K562 (cell line): Measurements from ENCODE around the gene TIPARP. TPM values are rescaled to one million over a fixed set of nuclear protein-coding genes. Genes with fewer than 3 reads are reported as not detected.

Experiments used
- BCOR ChIP-seq: fragments of 450-650 bp; IDR thresholded peaks from 2 replicates; pipeline ENCODE4 v1.6.1; 2016
- CEBPB ChIP-seq: fragments of 450-650 bp; IDR thresholded peaks from 2 replicates; pipeline ENCODE4 v1.6.1; 2016; ENCODE audit warnings: missing genetic modification characterization, missing compliant biosample characterization
- EGR1 ChIP-seq: fragments of 450-650 bp; conservative IDR thresholded peaks from 2 replicates; pipeline ENCODE4 v1.6.1; 2017; ENCODE audit warnings: mild to moderate bottlenecking
- FOXA1 ChIP-seq: fragments of 450-650 bp; IDR thresholded peaks from 2 replicates; pipeline ENCODE4 v1.6.1; 2016; ENCODE audit warnings: mild to moderate bottlenecking, borderline replicate concordance
- FOXJ2 ChIP-seq: fragments of 200-800 bp; sonication (Bioruptor generic); IDR thresholded peaks from 2 replicates; pipeline ENCODE4 v1.6.1; 2016; ENCODE audit warnings: missing genetic modification characterization, missing compliant biosample characterization
- HNRNPLL ChIP-seq: fragments of 200-400 bp; formaldehyde crosslinking; IDR thresholded peaks from 2 replicates; pipeline ENCODE4 v1.6.1; 2017; ENCODE audit warnings: low read length, low read depth, mild to moderate bottlenecking; ENCODE audit not compliant: poor library complexity, severe bottlenecking
- KDM1A ChIP-seq, 2 experiments: fragments of 450-650 bp; IDR thresholded peaks; 2 replicates each; pipeline ENCODE4 v1.6.1; 2016; ENCODE audit warnings: mild to moderate bottlenecking in 2 of 2
- LARP7 ChIP-seq: fragments of 450-650 bp; IDR thresholded peaks from 2 replicates; pipeline ENCODE4 v1.6.1; 2016
- MED1 ChIP-seq: sonication (generic); formaldehyde crosslinking; IDR thresholded peaks from 2 replicates; pipeline ENCODE4 v1.8.1; 2023; ENCODE audit warnings: missing genetic modification reagents, borderline replicate concordance
- TSC22D4 ChIP-seq: fragments of 450-650 bp; IDR thresholded peaks from 2 replicates; pipeline ENCODE4 v1.6.1; 2016; ENCODE audit warnings: missing genetic modification characterization, missing biosample characterization, control low read depth
- polyA plus RNA-seq, 8 experiments: library from polyadenylated mRNA; depleted of rRNA in 4 of 8; stranded (reverse) in 5 of 8; unstranded in 3 of 8; fragments of >200 nt; fragmentation: Nextera tagmentation in 2 of 8; fragmentation: Illumina TruSeq in 1 of 8; extraction: Ambion mirVana in 2 of 8; extraction: Trizol in 1 of 8; gene quantifications; 2 replicates each; pipeline versions ENCODE4 v1.2.1 to v1.2.3, GENCODE V29; 2011 to 2014; ENCODE audit warnings: inconsistent platforms in 1 of 8, missing spikeins in 1 of 8
- total RNA-seq, 7 experiments: library from RNA; depleted of rRNA in 6 of 7; stranded (reverse); fragments of >200 nt in 6 of 7; fragmentation: Illumina TruSeq in 2 of 7; extraction: Trizol in 2 of 7; gene quantifications; 2 replicates each; pipeline versions ENCODE4 v1.2.1 to v1.2.3, GENCODE V29; 2011 to 2021; ENCODE audit warnings: low replicate concordance in 1 of 7
- TF ChIP-seq, protein P1 (sequence below): IDR thresholded peaks from 3 replicates; pipeline ENCODE4 v1.6.1; 2011; ENCODE audit warnings: borderline replicate concordance, mild to moderate bottlenecking, moderate library complexity; ENCODE audit not compliant: insufficient read length; ENCODE audit errors: extremely low read depth
- TF ChIP-seq, protein P2 (sequence below): IDR thresholded peaks from 2 replicates; pipeline ENCODE4 v1.6.1; 2014; ENCODE audit warnings: antibody characterized with exemption
- TF ChIP-seq, protein P3 (sequence below), 2 experiments: fragments of 450-650 bp; IDR thresholded peaks; 2 replicates each; pipeline ENCODE4 v1.6.1; 2018; ENCODE audit warnings: mild to moderate bottlenecking in 2 of 2, low read depth in 1 of 2; ENCODE audit not compliant: partially characterized antibody in 2 of 2
- TF ChIP-seq, protein P4 (sequence below): fragments of 450-650 bp; IDR thresholded peaks from 2 replicates; pipeline ENCODE4 v1.6.1; 2018; ENCODE audit warnings: mild to moderate bottlenecking, low read depth; ENCODE audit not compliant: partially characterized antibody
- TF ChIP-seq, protein P5 (sequence below): IDR thresholded peaks from 2 replicates; pipeline ENCODE4 v1.6.1; 2011; ENCODE audit warnings: borderline replicate concordance, low read depth, mild to moderate bottlenecking, moderate library complexity, low read length; ENCODE audit not compliant: insufficient read depth, poor library complexity, severe bottlenecking

TIPARP gene
- total and polyA plus RNA-seq, 9 of the 15 experiments (the other 6 are each of a cell fraction or from before 2014, with no cell fraction given) = 2.4 to 29.4 (median 15.1) TPM

DNA sequence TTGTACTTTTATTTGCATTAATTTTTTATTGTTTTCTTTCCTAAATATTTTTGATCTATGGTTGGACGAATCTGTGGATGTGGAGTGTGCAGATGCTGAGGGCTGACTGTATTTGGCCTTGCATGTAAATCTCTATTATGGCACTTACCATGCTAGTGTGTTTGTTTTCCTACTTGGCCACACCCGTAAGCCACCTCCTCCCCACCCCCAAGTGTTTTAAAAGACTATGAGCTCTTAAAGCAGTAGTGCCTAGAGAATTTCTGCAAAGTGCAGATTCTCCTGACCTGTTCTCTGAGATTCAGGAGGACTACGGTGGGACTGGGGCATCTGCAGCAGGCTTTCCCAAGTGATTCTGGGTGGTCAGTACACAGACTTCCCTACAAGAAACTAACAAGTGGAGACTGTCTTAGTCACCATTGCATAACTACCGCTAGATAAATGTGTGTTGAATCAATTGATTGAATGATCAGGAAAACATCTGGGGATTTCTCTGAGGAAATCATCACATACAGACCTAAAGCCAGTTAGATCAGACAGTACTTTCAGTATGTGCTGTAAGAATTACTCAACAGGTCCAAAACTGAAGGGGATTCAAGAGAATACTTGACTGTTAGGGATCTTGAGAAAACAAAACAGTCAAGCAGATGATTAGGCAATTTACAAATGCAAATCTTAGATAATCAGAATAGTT lies 6.2 kb upstream of the TIPARP start (continued):
- TF ChIP-seq, protein P1, sequence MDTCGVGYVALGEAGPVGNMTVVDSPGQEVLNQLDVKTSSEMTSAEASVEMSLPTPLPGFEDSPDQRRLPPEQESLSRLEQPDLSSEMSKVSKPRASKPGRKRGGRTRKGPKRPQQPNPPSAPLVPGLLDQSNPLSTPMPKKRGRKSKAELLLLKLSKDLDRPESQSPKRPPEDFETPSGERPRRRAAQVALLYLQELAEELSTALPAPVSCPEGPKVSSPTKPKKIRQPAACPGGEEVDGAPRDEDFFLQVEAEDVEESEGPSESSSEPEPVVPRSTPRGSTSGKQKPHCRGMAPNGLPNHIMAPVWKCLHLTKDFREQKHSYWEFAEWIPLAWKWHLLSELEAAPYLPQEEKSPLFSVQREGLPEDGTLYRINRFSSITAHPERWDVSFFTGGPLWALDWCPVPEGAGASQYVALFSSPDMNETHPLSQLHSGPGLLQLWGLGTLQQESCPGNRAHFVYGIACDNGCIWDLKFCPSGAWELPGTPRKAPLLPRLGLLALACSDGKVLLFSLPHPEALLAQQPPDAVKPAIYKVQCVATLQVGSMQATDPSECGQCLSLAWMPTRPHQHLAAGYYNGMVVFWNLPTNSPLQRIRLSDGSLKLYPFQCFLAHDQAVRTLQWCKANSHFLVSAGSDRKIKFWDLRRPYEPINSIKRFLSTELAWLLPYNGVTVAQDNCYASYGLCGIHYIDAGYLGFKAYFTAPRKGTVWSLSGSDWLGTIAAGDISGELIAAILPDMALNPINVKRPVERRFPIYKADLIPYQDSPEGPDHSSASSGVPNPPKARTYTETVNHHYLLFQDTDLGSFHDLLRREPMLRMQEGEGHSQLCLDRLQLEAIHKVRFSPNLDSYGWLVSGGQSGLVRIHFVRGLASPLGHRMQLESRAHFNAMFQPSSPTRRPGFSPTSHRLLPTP = no peak
- no peak for TF ChIP-seq BCOR
- TF ChIP-seq KDM1A (IDR thresholded peaks at IDR 0.05) = no peak
- no peak for TF ChIP-seq MED1
- no peak for TF ChIP-seq EGR1
- TF ChIP-seq LARP7 = no peak
- TF ChIP-seq, protein P2, sequence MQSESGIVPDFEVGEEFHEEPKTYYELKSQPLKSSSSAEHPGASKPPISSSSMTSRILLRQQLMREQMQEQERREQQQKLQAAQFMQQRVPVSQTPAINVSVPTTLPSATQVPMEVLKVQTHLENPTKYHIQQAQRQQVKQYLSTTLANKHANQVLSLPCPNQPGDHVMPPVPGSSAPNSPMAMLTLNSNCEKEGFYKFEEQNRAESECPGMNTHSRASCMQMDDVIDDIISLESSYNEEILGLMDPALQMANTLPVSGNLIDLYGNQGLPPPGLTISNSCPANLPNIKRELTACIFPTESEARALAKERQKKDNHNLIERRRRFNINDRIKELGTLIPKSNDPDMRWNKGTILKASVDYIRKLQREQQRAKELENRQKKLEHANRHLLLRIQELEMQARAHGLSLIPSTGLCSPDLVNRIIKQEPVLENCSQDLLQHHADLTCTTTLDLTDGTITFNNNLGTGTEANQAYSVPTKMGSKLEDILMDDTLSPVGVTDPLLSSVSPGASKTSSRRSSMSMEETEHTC = no peak
- no peak for TF ChIP-seq HNRNPLL
- TF ChIP-seq CEBPB (tag) = peak; percentile 83
- TF ChIP-seq, protein P3, sequence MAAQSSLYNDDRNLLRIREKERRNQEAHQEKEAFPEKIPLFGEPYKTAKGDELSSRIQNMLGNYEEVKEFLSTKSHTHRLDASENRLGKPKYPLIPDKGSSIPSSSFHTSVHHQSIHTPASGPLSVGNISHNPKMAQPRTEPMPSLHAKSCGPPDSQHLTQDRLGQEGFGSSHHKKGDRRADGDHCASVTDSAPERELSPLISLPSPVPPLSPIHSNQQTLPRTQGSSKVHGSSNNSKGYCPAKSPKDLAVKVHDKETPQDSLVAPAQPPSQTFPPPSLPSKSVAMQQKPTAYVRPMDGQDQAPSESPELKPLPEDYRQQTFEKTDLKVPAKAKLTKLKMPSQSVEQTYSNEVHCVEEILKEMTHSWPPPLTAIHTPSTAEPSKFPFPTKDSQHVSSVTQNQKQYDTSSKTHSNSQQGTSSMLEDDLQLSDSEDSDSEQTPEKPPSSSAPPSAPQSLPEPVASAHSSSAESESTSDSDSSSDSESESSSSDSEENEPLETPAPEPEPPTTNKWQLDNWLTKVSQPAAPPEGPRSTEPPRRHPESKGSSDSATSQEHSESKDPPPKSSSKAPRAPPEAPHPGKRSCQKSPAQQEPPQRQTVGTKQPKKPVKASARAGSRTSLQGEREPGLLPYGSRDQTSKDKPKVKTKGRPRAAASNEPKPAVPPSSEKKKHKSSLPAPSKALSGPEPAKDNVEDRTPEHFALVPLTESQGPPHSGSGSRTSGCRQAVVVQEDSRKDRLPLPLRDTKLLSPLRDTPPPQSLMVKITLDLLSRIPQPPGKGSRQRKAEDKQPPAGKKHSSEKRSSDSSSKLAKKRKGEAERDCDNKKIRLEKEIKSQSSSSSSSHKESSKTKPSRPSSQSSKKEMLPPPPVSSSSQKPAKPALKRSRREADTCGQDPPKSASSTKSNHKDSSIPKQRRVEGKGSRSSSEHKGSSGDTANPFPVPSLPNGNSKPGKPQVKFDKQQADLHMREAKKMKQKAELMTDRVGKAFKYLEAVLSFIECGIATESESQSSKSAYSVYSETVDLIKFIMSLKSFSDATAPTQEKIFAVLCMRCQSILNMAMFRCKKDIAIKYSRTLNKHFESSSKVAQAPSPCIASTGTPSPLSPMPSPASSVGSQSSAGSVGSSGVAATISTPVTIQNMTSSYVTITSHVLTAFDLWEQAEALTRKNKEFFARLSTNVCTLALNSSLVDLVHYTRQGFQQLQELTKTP (IDR thresholded peaks at IDR 0.05; ENCODE audit: low read depth in 1 of 2, partially characterized antibody in 2 of 2) = no peak
- TF ChIP-seq, protein P4, sequence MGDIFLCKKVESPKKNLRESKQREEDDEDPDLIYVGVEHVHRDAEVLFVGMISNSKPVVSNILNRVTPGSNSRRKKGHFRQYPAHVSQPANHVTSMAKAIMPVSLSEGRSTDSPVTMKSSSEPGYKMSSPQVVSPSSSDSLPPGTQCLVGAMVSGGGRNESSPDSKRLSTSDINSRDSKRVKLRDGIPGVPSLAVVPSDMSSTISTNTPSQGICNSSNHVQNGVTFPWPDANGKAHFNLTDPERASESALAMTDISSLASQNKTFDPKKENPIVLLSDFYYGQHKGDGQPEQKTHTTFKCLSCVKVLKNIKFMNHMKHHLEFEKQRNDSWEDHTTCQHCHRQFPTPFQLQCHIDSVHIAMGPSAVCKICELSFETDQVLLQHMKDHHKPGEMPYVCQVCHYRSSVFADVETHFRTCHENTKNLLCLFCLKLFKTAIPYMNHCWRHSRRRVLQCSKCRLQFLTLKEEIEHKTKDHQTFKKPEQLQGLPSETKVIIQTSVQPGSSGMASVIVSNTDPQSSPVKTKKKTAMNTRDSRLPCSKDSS = no peak
- TF ChIP-seq, protein P5, sequence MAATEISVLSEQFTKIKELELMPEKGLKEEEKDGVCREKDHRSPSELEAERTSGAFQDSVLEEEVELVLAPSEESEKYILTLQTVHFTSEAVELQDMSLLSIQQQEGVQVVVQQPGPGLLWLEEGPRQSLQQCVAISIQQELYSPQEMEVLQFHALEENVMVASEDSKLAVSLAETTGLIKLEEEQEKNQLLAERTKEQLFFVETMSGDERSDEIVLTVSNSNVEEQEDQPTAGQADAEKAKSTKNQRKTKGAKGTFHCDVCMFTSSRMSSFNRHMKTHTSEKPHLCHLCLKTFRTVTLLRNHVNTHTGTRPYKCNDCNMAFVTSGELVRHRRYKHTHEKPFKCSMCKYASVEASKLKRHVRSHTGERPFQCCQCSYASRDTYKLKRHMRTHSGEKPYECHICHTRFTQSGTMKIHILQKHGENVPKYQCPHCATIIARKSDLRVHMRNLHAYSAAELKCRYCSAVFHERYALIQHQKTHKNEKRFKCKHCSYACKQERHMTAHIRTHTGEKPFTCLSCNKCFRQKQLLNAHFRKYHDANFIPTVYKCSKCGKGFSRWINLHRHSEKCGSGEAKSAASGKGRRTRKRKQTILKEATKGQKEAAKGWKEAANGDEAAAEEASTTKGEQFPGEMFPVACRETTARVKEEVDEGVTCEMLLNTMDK = no peak
- TF ChIP-seq FOXA1 = no peak
- TF ChIP-seq FOXJ2 (tag) = 0 out of 2 replicates have a peak, but pooled peaks have one; percentile 53
- TF ChIP-seq TSC22D4 (tag) = no peak
